ENCODE data around the gene KCTD11. TPM values are rescaled to one million over a fixed set of nuclear protein-coding genes. Genes with fewer than 3 reads are reported as not detected.

KCTD11 gene
- total RNA-seq, 6 experiments from 2014 or later = 2.2 to 4.4 (median 2.9) TPM

- DNase-seq = peak in 1 of 3 donors; percentile 43
- no peaks in the 10 kb centered on the region for H3K9me3 ChIP-seq
- H3K36me3 ChIP-seq = peaks cover 0 to 14% (median 0%) of the 10 kb centered on the region in 4 donors
- peaks cover 0 to 4% (median 0%) of the 10 kb centered on the region in 4 donors for H3K4me1 ChIP-seq
- no peak overlapping the region for H3K27ac ChIP-seq
- intact Hi-C loops (cut with DNase I) = no loop called here
- ATAC-seq = no peak
- no peak overlapping the region for H3K4me3 ChIP-seq
- 75% methylated on average over 3 of the region's 19 CpGs for WGBS (ENCODE audit: insufficient coverage, low coverage, low lambda C conversion rate, missing lambda C conversion rate)
- TF ChIP-seq POLR2A (IDR thresholded peaks at IDR 0.05) = no peak
- no peak for TF ChIP-seq CTCF (IDR thresholded peaks at IDR 0.05)
- H3K27me3 ChIP-seq = no peaks in the 10 kb centered on the region
These were observed 38.3 kb downstream of the KCTD11 start for GRCh38 chr17:7389924-7390910.

- no peak for TF ChIP-seq POLR2A (IDR thresholded peaks at IDR 0.05)
- no peak for TF ChIP-seq CTCF (IDR thresholded peaks at IDR 0.05)
- Histone ChIP-seq H3K9me3 (no peaks in the 10 kb centered on the region), H3K4me3 (no peak overlapping the region), H3K4me1 (peaks cover 0 to 6% (median 0%) of the 10 kb centered on the region in 4 donors), H3K36me3 (peaks cover 0 to 14% (median 0%) of the 10 kb centered on the region in 4 donors), H3K27me3 (no peaks in the 10 kb centered on the region), H3K27ac (no peak overlapping the region)
- intact Hi-C loops (cut with DNase I) = no loop called here
- DNase-seq (no peak), ATAC-seq (no peak)
- WGBS (ENCODE audit: insufficient coverage, low coverage, low lambda C conversion rate, missing lambda C conversion rate) = 50% methylated on average over 1 of the region's 2 CpGs
These were observed 39.3 kb downstream of the KCTD11 start for GRCh38 chr17:7391307-7391706.

GRCh38 chr17:7392696-7393612, 41.0 kb downstream of the KCTD11 start:
- TF ChIP-seq CTCF (IDR thresholded peaks at IDR 0.05) (no peak), POLR2A (IDR thresholded peaks at IDR 0.05) (no peak)
- ATAC-seq (no peak), DNase-seq (peak in 1 of 3 donors; percentile 53)
- Histone ChIP-seq H3K27ac (no peak overlapping the region), H3K4me1 (peaks cover 0 to 6% (median 0%) of the 10 kb centered on the region in 4 donors), H3K27me3 (no peaks in the 10 kb centered on the region), H3K4me3 (peak overlapping the region in 2 of 3 donors; percentile 63 to 84), H3K36me3 (peaks cover 0 to 14% (median 0%) of the 10 kb centered on the region in 4 donors), H3K9me3 (no peaks in the 10 kb centered on the region)
- intact Hi-C loops (cut with DNase I) = no loop called here
- 77% methylated on average over 6 of the region's 42 CpGs for WGBS (ENCODE audit: insufficient coverage, low coverage, low lambda C conversion rate, missing lambda C conversion rate)
